ENCODE results near the gene ZNF662. TPM values are rescaled to one million over a fixed set of nuclear protein-coding genes. Genes with fewer than 3 reads are reported as not detected.

ZNF662 gene
- total RNA-seq, 1 donor from 2014 or later, result not detected

GRCh38 chr3:42891042-42891441, 14.9 kb upstream of the ZNF662 start:
- Mint-ChIP-seq H3K27ac (ENCODE audit: unreplicated experiment) (no peak overlapping the region), H3K36me3 (ENCODE audit: low read depth) (no peaks in the 10 kb centered on the region), H3K9me3 (no peaks in the 10 kb centered on the region), H3K4me1 (no peaks in the 10 kb centered on the region), H3K27me3 (ENCODE audit: low read depth) (peaks cover 18% of the 10 kb centered on the region), H3K4me3 (no peak overlapping the region)
- TF ChIP-seq CTCF (conservative IDR thresholded peaks at IDR 0.05), result no peak
- no peak for DNase-seq (ENCODE audit: low read depth, low spot score)

- no peak for DNase-seq (ENCODE audit: low read depth, low spot score)
These were observed 13.8 kb upstream of the ZNF662 start for GRCh38 chr3:42892169-42892568.

GRCh38 chr3:42892807-42893206, 13.1 kb upstream of the ZNF662 start:
- no peak for TF ChIP-seq CTCF (conservative IDR thresholded peaks at IDR 0.05)
- no peak overlapping the region for H3K27ac Mint-ChIP-seq (ENCODE audit: unreplicated experiment)
- H3K4me3 Mint-ChIP-seq, result no peak overlapping the region
- H3K9me3 Mint-ChIP-seq, result no peaks in the 10 kb centered on the region
- H3K36me3 Mint-ChIP-seq (ENCODE audit: low read depth), result no peaks in the 10 kb centered on the region
- H3K27me3 Mint-ChIP-seq (ENCODE audit: low read depth), result peaks cover 15% of the 10 kb centered on the region
- no peaks in the 10 kb centered on the region for H3K4me1 Mint-ChIP-seq
- DNase-seq (ENCODE audit: low read depth, low spot score), result no peak

More at GRCh38 chr3:42892169-42892568, 13.8 kb upstream of the ZNF662 start:
- no peaks in the 10 kb centered on the region for H3K9me3 Mint-ChIP-seq
- no peak overlapping the region for H3K4me3 Mint-ChIP-seq
- no peaks in the 10 kb centered on the region for H3K4me1 Mint-ChIP-seq
- H3K27ac Mint-ChIP-seq (ENCODE audit: unreplicated experiment), result no peak overlapping the region
- TF ChIP-seq CTCF (conservative IDR thresholded peaks at IDR 0.05), result no peak
- H3K27me3 Mint-ChIP-seq (ENCODE audit: low read depth), result peaks cover 18% of the 10 kb centered on the region
- H3K36me3 Mint-ChIP-seq (ENCODE audit: low read depth), result no peaks in the 10 kb centered on the region

- Mint-ChIP-seq H3K27me3 (ENCODE audit: low read depth) (peaks cover 7% of the 10 kb centered on the region), H3K9me3 (no peaks in the 10 kb centered on the region), H3K4me1 (no peaks in the 10 kb centered on the region), H3K4me3 (no peak overlapping the region), H3K36me3 (ENCODE audit: low read depth) (no peaks in the 10 kb centered on the region), H3K27ac (ENCODE audit: unreplicated experiment) (no peak overlapping the region)
- no peak for TF ChIP-seq CTCF (conservative IDR thresholded peaks at IDR 0.05)
- DNase-seq (ENCODE audit: low read depth, low spot score), result no peak
These were observed 11.0 kb upstream of the ZNF662 start for GRCh38 chr3:42894698-42895579.

- Mint-ChIP-seq H3K9me3 (no peaks in the 10 kb centered on the region), H3K27ac (ENCODE audit: unreplicated experiment) (no peak overlapping the region), H3K4me1 (no peaks in the 10 kb centered on the region), H3K4me3 (no peak overlapping the region), H3K27me3 (ENCODE audit: low read depth) (peaks cover 8% of the 10 kb centered on the region), H3K36me3 (ENCODE audit: low read depth) (no peaks in the 10 kb centered on the region)
- TF ChIP-seq CTCF (conservative IDR thresholded peaks at IDR 0.05), result no peak
- DNase-seq (ENCODE audit: low read depth, low spot score), result no peak
These were observed 10.4 kb upstream of the ZNF662 start for GRCh38 chr3:42895580-42895868.
